HG03575 (cell line): ENCODE measurements around the gene CDCP2.
"Not testable (repeated sequence)": the region's sequence is repeated elsewhere in the genome, so short reads cannot be mapped to it uniquely, and the experiment has no call there.

Experiments
- ATAC-seq: cut with Tn5 transposase; IDR thresholded peaks from one replicate; pipeline ENCODE4 v1.9.1; 2021; ENCODE audit not compliant: unreplicated experiment, insufficient number of reproducible peaks, low FRiP score; ENCODE audit errors: extremely low read depth

Gene CDCP2

GRCh38 chr1:54171016-54171415, 18.2 kb upstream of the CDCP2 start:
- ATAC-seq: no peak

DNA sequence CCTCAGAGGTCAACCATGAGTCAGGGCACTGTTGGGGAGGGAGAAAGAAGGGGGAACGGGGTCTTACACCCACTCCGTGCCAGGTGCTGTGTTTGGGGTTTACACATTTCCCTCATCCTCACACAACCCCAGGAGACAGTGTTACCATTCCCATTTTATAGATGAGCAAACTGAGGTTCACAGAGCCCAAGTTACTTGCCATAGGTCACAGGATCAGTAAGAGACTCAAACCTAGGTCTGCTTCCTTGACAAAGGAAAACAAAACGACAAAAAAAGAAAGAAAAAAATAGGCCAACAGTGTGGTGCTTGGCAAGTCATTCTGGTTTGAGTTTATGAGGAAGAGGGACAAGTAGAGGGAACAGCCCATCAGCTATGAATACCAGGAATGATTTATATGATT, 16.3 kb upstream of the CDCP2 start:
- ATAC-seq: no peak

DNA sequence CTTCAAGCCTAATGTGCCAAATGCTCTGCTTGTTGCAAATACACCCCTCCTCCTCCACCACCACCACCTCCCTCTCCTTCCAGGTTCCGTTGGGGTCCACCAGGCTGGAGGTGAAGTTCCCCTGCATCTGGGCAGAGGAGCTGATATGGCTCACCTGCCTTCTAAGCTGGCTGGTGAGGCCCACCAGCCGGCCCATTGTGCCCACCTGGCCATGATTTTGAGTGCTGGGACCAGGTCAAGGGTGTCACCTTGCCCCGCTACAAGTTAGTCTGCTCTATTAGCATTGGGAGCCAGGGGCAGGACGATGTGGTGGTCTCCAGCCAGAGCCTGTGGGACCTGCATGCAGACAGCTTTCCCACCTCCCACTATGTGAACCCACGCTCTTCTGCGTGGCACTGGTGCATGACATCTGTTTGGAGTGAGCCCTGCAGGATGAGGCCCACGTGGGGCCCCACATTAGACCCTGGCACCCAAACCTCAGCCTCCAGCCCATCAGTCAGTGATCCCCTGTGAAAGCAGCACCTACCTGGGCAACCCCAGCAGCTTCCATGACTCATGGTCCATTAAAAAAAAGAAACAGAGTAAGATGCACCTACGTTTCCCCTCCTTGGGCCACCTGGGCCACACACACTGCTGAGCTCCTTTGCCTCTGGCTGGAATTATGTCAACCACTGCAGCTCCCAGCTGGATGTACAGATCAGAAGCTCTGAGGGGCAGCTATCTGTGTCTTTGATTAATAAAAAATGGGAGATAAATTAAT, 15.6 kb upstream of the CDCP2 start:
- ATAC-seq: no peak

DNA sequence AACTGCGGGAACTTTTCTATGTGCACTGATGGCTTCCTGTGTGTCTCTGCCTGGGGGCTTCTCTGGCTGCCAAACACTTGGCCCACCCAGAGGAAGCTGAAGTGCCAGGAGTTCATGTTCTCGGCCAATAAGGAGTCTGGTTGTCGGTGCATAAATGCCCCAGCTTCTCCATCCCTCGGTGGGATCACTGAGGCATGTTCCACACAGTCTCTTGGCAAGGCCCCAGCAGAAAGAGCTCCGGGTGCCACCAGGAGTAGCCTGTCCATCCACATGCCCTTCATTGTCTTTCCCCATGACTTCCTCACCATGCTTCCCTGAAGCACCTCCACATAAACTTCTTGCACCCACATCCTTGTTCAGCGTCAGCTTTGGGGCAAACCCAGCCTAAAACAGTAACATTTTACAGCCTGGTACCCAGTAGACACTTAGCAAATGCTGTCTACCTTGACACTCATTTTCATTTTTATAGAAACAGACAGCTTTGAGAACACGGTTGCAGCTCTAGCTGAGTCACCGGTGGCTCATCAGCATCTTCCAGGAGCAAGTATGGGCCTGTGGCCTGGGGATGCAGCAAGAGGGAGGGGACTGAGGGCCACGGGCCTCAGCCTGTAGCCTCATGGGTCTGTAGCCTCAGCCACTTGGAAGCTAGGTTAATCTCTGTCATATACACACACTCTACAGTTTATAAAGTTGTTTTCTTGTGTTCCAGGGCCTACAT, 14.8 kb upstream of the CDCP2 start:
- ATAC-seq: no peak

- not testable (repeated sequence) for ATAC-seq
Measured at GRCh38 chr1:54166357-54166756, 13.6 kb upstream of the CDCP2 start.

- ATAC-seq: no peak
Measured at GRCh38 chr1:54165146-54165545, 12.3 kb upstream of the CDCP2 start.

GRCh38 chr1:54163573-54163972, 10.8 kb upstream of the CDCP2 start:
- ATAC-seq: no peak

DNA sequence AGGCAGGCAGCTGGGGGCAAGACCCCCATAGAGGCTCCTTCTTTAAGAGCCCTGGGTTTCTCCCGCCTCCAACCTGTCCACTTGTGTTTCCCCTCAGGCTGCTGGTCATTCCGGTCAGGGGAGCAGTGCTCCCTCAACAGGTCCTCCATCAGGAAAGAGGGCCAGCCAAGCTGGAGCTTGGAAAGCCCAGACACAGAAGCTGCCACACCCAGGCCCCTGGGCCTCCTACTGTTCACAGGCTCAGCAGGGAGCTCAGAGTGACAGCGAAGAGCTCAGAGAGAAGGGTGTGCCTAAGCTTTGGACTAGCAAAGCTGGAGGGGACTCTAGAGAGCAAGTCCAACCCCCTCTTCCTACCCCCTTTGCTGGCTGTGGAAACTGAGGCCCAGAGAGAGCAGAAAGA, 10.3 kb upstream of the CDCP2 start:
- ATAC-seq: no peak

DNA sequence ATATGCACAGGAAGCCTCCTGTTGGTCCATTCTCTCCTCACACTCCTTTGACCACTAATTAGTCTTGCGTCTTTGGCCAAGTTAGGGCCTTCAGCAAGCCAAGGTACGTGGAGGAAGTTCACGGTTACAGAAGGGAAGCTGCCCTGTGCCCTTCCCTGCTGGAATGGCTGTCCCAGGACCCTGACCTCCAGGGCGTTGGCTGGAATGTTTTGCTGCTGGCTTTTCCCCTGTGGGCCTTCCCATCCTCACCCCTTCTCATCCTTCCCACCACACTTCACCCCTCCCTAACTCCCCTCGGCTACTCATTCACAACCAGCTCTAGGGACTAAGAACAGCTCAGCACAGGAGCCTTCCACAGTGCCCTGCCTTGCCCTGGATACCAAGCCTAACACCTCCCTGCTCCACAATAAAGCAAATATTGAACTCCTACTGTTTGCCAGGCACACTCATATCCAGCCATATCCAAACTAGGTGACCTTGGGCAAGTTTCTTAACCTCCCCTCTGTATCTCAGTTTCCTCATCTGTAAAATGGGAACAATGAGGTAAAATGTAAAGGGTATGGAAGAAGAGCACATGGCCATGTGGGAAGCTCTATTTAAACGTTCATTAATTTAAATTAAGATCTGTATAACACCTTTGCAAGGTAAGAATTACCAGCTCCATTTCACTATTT, 8.8 kb upstream of the CDCP2 start:
- ATAC-seq: no peak

DNA sequence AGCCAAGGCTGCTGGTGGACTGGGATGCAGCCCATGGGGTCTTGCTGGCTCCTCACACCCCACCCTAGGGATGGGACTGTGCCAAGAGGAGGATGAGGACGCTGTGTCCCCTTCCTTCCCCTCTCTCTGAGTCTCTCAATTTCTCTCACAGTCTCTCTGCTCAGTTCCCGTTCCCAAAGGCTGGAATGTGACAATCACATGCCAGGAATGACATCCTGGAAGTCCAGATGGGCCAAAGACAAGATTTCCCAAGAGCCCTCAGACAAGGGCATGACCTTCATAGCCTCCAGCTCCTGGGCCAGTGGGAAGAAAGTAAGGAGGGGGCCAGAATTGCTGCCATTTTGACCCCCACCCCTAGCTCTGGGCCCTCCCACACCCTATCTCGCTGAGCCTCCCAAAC, 7.6 kb upstream of the CDCP2 start:
- ATAC-seq: no peak

GRCh38 chr1:54159733-54160316, 7.0 kb upstream of the CDCP2 start:
- no peak for ATAC-seq

- no peak for ATAC-seq
Measured at GRCh38 chr1:54158071-54158470, 5.3 kb upstream of the CDCP2 start.

GRCh38 chr1:54157401-54157800, 4.6 kb upstream of the CDCP2 start:
- no peak for ATAC-seq

GRCh38 chr1:54156986-54157385, 4.2 kb upstream of the CDCP2 start:
- ATAC-seq: no peak

DNA sequence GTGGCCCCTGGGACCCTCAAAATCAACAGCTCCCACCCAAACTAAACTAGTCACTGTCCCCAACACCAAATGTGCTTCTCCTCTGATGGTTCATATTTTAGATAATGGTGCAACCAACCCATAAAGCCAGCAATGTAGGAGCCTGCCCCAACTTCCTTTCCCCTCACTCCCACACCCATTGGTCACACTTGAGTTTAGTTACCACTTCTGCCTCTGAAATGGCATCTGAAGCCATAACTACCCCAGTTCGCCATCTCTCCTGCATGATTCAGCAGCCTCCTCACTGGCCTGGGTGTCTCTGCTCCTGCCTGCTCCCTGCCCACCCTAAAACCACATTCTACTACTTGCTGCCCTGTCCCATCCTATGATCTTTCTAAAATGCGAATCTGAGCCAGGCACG, 3.4 kb upstream of the CDCP2 start:
- no peak for ATAC-seq

DNA sequence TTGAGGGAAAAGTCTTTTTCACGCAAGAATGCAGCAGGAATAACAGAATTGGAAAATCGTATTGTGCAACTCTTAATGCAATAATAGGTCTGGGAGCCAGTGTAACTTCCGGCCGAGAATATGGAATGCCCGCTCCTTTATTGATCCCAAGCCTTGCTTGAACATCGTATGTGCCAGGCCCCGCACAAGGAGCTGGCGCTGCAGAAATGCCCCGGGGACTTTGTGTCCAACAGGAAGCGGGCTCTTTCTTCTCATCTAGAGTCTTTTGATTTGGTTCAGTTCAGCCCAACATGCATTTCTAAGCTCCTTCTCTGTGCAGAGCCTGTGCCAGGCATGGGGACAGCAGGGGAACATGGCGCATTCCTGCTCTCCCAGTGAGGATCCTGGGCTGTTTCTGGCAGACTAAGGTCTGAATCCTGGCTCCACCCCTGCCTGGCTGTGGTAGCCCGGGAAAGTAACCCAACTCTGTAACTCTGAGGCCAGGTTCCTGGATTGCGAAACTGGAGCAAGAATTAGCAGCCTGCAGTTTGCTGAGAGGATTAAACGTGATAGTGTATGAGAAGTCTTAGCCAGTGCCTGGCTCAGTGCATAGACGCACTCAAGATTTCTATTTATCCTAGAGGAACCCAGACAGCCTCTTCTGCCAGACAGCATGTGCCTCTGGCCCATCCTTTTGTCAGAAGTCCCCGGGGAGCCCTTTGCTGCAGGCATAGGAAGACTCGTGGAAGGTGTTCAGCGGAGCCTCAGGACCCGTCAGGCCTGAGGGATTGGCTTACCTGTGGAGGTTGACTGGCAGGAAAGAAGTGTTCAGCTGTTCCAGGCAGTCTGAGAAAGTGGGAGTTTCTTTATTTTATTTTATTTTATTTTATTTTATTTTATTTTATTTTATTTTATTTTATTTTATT, 987 bp upstream of the CDCP2 start:
- ATAC-seq: no peak

GRCh38 chr1:54151013-54151412, 1.8 kb downstream of the CDCP2 start:
- no peak for ATAC-seq

GRCh38 chr1:54149734-54150133, 3.1 kb downstream of the CDCP2 start:
- ATAC-seq: no peak

DNA sequence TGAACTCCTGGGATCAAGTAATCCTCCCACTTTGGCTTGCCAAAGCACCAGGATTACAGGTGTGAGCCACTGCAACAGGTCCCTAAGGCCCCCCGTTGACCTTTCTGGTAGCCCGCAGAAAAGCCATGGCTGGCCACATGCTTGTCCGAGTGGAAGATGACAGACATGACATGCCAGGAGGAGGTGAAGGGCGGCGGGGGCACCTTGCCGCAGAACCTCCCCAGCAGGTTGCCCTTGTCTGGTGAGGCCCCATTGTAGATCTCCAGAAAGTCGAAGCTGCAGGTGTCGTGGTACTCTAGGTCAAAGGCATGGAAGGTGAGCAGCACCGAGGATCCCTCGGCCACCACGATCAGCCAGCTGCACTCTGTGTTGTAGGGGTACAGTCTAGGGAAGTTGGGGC, 8.4 kb downstream of the CDCP2 start:
- ATAC-seq: no peak
